Measurements from ENCODE around the gene PPFIBP2.
A peak's percentile ranks its signal among the peaks of the same experiment; 100 is the strongest.
"Not testable (repeated sequence)": the region's sequence is repeated elsewhere in the genome, so short reads cannot be mapped to it uniquely, and the experiment has no call there.

PPFIBP2 gene

DNA sequence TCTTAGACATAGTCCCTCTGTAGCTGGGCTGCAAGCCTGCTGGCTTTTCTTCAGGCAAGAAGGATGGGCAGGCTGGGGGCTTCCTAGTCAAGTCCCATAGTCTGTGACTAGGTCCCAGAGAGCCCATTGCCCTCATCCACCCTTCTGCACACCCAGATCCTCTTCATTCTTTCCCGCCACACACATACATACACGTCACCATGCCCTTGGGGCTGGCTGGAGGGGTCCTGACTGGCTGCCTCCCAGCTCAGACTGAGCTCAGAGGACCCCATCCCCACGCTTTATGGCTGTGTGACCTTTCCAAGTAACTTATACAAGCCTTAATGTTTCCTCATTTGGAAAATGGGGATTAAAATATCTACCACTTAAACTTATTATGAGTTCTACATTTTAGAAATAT is 13.5 kb upstream of the PPFIBP2 start:
- no peak for DNase-seq

DNA sequence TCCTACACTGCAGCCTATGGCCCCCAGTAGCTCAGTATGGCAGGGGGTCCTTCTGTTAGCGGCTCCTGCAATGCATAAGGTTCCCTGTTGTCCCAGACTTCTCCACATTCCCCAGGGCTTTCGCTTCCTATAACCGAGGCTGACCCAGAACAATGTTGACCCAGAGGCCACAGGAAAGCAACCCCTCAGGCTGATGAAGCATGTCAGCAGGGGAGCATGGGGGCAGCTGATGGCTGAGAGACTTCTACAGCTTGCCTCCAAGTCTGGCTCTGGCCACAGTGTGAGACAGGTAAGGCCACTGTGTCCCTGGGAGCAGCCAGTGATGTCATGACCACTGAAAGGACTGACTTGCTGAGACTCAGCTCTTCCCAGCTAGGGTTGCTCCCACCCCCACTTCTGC is 12.5 kb upstream of the PPFIBP2 start:
- no peak for DNase-seq

DNA sequence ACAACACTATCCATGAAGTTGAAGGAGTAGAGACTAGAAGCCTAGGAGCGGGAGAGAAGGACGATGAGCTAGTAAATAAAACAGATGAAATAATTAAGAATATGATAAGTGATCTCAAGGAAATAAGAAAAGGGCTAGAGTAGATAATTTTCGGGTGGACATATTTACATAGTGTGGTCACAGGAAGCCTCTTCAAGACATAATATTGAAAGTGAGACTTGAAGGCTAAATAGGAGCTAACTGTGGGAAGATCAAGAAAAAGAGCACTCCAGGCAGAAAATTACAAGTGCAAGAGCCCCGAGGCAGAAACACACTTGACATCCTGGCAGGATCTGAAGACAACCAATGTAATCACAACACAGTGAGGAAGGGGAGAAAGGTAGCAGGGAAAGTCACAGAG is 11.9 kb upstream of the PPFIBP2 start:
- DNase-seq: no peak

DNA sequence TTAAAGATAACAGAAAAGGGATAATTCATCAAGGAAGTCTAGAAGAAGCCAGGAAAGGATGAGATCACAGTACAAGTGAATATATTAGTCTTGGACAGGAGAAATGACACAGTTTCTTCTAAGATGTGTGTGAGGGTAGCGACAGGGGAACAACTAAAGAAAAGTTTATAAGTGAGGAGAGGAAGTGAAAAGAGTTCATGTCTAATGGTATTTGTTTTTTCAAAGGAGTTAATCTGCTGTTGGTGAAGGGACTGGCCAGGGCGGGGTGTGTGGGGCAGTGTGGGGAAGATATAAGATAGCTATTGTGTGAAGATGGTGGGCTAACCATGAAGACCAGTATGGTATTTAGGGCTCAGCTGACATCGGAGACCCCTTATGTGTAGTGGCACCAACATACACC is 7.6 kb upstream of the PPFIBP2 start:
- no peak for DNase-seq

DNA sequence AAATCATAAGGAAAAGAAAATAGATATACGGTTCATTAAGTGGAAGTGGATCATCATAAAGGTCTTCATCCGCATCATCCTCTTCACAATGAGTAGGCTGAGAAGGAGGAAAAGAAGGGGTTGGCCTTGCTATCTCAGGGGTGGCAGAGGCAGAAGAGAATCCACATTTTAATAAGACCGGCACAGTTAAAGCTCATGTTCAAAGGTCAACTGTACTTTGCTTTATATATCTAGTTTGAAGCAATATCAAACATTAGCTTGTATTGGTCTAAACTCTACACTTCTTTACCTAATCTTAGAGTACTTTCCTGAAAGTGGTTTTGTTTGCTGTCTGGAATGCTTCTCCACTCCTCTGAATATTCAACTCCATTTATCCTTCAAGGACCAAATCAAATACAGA is 5.7 kb upstream of the PPFIBP2 start:
- DNase-seq: no peak

DNA sequence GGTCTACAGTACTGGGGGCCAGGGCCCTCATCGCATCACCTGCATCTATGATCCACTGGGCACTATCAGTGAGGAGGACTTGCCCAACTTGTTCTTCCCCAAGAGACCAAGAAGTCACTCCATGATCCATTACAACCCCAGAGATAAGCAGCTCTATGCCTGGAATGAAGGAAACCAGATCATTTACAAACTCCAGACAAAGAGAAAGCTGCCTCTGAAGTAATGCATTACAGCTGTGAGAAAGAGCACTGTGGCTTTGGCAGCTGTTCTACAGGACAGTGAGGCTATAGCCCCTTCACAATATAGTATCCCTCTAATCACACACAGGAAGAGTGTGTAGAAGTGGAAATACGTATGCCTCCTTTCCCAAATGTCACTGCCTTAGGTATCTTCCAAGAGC is 3.8 kb upstream of the PPFIBP2 start:
- DNase-seq: no peak

DNA sequence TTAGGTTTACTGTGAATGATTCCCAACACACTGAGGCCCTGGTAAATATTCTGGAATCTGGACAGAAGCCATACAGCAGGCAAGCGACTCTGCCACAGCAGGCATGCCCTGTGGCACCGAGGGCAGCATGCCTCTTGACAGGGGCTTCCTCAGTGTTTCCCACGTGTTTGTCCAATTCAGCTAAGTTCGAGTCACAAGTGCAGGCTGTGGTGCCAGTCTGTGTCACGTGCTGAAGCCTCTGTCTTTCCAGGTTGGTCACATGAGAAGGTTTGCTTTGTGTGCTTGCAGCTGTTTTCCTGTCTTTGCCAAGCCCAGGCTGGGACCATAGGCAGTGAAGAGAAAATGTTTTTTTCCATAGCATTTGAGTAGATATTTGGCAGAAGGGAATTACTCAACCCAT is 2.4 kb upstream of the PPFIBP2 start:
- no peak for DNase-seq

DNA sequence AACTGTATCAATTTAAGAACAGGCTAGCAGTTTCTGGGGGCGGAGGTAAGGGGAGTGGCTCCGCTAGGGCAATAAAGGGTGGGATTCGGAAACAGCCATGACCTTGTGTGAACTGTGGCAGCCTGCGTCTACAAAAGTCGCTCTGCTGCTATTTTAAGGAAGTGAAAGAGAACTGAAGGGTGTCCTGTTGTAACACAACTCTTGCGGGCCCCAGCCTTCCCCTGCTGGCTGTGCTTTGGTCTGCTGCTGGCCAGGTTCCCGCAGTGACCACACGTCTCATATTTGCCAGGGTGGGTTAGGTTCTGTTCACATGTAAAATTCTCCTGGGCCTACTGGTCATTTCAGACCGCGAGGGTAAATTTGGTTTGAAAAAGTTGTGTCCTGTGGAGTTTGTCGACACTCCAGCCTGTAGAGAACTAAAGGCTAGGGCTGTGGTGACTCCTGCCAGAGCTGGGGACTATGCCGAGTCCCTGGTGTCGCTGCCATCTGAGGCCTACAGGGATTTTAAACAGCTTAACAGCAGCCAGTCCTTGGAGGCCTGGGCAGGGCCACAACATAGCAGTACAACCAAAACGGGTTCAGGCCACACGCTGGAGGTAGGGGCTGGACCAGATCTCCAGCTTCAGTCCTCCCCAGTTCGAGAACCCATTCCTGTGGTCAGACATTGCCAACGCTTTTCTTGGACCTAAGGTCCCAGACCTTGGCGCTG is 1.1 kb upstream of the PPFIBP2 start:
- DNase-seq: peak; percentile 74

DNA sequence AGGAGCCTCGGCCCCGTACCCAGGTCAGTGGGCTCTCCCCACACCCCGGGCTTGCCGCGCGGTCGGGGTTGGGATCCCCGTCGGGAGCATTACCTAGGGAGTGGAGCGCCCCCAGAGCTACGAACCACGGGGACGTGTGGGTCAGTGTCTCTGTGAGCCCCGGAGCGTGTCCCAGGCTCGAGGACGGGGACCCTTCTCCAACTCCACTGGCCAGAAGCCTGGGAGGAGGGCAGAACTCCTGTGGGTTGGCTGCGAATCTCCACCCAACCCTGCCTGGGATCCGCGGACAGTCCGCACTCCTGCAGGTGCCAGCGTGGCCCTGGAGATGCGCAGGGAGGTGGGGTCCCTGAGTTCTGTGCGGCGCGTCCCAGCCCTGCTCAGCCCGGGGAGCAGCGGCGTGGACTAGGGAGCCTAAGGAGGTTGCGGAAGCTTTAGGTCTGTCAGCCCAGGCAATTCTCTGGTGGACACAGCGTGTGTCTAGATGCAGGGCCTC is 346 bp downstream of the PPFIBP2 start:
- DNase-seq: no peak

DNA sequence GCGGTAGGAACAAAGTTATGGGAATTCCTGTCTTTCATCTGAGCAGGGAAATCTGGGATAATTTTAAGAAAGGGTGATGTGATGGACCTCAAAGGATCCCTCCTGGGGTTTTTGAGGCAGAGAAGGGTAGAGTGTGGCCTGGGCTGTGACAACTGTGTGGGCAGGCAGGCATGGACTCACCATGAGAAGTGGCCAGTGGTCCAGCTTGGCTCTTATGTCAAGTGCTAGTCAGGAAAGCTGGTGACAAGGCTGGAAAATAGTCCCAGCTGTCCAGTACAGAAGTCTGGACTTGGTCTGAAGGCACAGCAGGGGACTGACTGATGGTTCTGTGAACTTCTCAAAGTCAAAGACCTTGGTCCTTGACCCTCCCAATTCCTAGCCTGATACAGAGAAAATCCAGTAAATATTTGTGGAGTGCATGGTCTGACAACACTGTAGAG is 1.7 kb downstream of the PPFIBP2 start:
- no peak for DNase-seq

DNA sequence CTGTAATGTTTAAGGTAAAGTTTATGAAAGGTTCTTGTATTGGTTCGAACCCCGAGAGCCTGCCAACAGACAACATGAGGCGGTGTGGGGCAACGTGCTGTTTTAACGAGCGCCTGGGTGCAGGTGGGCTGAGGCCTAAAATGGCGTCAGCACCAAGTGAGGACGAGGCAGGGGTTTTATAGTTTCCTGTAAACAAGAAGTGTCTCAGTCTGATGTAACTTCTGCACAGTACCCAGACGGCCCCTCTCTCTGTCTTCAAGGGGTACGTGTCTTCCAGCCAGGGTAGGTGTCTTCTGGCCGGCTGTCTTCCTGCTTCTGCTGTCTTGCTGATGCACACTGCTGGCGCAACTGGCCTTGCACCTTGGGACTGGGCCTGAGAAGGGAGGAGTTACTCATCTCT is 2.7 kb downstream of the PPFIBP2 start:
- DNase-seq: peak; percentile 46

DNA sequence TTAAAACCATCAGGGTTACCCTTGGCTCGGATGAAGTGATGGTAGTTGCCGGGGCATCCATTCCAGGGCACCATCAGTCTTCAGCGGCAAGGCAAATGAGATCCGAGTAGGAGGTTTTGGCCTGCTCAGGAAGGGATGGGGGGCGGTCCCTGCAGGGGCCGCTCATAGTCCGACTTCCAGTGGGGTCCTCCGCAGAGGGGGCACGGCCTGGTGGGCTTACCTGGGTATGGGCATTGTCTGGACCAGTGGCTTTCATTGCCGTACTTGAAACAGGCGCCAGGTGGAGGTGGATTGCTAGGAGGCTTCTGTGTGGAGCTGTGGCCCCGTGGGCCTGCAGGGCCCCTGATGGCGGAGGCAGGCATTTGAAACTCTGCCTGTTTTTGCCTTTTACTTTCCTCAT is 3.9 kb downstream of the PPFIBP2 start:
- DNase-seq: not testable (repeated sequence)

DNA sequence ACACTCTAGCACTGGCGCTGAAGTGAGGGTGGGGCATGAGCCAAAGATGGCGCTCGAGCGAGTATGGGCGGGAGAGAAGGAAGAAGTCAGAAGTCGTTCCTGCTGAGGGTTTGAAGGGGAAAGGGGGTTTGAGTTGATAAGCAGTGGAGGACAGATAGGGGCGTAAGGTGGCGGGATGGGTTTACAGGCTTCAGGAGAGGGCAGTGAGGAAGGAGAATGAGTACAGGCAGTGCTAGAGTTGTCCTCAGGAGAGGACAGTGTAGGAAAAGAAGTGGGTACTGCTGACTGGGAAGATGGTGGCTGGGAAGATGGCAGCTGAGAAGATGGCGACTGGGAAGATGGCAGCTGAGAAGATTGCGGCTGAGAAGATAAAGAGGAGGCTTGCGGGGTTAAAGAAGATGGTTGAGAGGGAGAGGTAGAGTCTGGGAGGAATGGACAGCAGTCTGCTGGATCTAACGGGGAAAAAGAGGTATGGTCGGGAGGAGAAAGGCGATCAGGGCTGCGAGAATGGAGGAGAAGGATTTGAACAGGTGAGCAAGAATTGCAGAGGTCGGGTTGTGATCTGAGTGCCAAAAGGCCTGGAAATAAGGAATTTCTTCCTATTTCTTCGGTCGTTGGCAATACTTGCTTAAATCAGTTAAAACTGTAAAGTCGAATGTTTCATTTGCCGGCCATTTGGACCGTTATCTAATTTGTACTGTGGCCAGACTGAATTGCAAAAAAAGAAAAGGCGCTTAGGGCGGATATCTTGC is 5.2 kb downstream of the PPFIBP2 start:
- no peak for DNase-seq

DNA sequence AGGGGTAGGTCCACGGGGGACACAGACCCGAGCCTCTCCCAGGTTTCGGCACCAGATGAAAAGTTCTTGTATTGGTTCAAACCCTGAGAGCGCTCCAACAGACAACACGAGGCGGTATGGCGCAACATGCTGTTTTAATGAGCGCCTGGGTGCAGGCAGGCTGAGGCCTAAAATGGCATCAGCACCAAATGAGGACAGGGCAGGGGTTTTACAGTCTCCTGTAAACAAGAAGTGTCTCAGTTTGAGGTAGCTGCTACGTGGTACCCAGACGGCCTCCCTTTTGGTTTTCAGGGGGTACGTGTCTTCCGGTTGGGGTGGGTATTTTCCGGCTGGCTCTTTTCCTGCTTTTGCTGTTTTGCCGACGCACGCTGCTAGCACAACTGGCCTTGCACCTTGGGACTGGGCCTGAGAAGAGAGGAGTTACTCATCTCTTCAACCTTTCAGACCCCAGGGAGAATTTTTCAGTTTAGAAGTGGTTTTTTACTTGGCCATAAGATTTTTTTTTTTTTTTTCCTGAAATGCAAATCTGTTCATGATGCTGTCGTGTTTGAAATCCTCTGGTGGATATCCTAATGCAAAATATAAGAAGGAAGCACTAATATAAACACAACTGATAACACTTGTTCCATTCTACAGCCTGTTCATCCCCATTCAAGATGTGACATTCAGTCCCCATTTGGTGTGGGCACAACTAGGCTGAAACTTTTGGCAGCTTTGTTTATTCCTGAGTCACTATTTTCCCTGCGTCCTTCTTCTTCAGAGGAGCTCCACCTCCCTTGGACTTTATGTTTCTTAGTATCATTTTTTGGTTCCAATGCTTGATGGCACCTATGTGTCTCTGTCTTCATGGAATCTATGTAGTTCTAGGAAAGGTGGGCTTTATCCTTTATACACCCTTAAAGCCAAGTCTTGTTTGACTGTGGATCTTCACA is 6.5 kb downstream of the PPFIBP2 start:
- no peak for DNase-seq

DNA sequence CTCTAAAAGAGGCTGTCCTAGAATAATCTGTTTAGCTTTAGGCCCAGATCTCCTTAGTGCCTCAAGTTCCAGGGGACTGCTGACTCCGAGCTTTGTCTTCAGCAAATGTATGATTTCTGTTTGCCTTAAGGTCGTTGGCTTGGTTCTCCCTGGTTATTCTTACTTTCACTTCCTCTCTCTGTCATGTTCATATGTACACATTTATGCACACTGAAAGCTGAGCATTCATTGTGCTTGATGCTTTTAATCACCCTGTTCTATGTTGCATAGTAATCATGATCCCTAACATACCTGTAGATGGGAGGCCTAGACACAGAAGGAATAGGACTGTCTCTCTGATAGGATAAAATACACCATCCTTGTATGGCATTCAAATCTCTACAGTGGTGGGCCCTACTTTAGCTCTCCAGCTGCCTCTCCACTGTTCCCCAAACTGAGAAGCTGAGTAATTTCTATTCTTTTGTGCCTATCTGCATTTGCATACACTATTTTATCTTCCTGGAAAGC is 7.2 kb downstream of the PPFIBP2 start:
- peak; percentile 10 for DNase-seq

DNA sequence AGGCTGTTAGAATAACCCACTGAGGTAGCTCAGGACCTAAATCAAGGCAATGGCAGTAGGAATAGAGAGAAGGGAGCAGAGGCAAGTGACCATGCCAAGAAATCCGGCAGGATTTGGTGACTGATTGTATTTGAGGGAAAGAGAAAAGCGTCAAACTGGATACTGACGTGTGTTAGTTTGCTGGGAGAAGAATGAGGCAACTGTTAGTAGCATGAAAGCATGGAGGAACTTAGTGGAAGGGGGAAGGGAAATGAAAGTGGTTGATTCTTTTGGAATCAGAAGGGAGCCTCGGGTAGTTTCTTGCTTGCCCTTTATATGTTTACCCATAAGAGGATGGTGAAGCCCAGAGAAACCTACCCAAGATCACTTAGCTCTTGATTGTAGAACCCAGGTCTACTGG is 8.3 kb downstream of the PPFIBP2 start:
- no peak for DNase-seq

DNA sequence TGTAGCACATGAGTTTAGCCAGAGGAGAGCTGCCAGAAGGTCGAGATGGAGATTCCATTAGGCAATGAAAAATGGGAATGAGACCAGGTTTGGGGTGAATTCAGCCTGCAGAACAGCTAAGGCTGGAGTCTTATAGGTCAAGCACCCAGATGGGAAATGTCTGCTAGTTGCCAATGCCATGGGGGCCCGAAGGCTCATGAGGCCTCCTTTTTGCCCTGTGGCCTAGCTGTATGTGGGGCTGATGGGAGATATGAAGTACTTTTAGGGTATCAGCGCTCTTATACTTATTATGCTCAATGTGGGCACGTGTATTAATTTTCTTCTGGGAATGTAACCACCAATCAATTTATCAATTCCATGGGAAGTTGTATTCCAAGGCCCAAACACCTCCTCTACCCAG is 8.7 kb downstream of the PPFIBP2 start:
- no peak for DNase-seq

DNA sequence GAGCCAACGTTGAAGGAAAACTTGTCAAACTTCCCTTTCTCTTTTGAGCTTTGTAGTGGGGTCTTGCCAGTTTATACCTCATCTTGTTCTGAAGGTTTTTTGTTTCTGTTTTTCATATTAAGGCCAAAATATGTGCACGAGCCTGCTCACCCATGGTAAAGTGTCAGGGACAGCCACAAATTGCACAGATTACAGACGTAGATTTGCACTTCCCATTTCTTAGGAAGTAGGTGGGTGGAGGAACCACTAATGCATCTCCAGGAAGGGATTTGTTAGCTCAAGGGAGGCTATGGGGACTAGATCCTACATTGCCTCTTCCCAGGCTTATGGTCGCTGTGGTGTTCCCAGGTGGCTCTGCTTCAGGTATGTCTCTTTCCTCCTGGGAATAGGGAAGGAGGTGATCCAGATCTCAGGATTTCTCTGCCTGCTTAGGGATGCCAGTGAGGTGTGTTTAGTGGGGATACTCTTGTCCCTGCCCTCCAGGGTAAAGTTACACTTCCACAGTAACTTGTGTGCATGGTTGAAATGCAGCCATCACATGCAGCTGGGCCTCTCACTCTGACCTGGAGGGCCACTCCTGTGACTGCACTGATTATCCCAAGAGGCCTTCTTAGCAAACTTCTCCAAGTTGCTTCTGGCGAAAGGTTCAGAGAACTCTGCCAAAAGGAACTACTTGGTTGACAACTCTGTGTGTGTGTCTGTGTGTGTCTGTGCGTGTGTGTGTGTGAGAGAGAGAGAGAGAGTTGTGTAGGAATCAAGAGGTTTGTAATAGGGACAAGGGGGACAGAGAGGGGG is 9.8 kb downstream of the PPFIBP2 start:
- DNase-seq: no peak

DNA sequence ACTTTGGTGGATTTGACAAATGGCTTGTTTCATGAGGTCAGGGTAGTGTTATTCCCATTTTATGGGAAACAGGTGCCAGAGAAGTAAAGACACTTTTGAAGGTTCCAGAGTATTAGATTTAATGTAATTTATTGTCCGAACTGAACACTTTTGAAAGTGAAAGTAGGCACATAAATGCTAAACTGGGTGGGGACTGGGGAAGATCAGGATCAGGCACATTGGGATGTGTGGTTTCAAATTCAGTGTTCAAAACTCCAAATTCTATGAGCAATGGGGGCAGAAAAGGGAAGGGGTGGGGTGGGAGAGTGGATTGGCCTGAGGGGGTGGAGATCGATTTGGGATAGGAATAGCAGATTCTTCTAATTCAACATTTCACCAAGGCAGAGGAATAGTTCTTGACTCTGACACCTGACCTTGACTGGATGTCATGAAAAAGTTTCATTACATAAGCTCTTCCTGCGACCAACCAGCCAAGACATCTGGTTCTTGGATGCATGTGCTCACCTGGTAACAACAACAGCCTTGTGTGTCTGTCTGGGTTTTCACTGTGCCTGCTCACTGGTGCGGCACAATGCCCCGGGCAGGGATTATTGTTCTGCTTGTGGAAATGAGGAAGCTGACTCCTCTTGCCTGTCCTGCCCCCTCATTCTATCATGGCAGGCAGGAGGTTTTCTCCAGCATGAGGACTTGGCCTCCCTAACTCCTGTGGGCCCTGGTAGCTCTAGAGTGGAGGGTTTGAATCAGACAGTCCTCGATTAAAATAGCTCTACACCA is 10.8 kb downstream of the PPFIBP2 start:
- no peak for DNase-seq

DNA sequence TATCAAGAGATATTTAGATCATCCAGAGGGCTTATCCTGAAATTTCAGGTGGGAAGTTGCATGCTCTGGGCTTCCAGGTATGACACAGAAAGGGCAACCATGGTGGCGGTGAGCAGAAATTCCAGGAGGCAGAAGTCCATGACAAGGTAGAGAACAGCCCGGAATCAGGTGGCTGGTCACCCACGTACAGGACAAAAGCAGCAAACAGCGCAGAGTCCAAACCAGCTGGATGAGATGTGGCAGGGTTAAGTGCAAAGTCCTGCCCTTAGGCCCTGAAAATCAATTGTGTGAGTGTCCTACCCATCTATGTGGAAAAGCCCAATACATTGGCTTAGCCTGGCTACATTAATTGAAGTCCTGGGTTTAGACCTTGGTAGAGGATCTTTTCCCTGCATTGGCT is 11.6 kb downstream of the PPFIBP2 start:
- no peak for DNase-seq

DNA sequence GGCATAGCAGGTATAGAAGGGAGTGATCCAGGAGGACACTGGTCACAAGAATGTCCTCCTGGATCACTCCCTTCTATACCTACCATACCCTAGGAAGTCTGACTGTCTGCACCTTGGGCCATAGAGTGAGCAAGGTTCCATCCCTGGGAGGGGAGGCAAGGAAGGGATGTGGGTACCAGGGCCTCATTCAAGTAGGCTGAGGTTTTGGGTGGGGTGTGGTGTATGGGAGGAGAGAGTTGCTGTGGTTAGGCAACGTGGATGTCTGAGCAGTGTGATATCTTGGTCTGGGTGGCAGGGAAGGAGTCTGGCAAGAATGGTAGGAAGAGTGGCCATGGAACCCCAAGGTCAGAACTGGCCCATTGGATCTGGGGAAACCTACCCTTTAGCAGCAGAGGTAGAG is 13.2 kb downstream of the PPFIBP2 start:
- no peak for DNase-seq
